Peyer's patch (tissue), 4 donors: ENCODE data around the gene CDC14B.
"Not testable (repeated sequence)": the region's sequence is repeated elsewhere in the genome, so short reads cannot be mapped to it uniquely, and the experiment has no call there.

Source experiments
- POLR2A ChIP-seq, 2 donors: fragments of 450-650 bp; IDR thresholded peaks; one replicate each; pipeline ENCODE4 v1.5.1; 2017; ENCODE audit warnings: antibody characterized with exemption in 2 of 2, mild to moderate bottlenecking in 2 of 2, moderate library complexity in 2 of 2
- TF ChIP-seq, protein P1 (sequence below), 6 experiments: fragments of 450-650 bp in 4 of 6; fragments of 200-600 bp in 2 of 6; sonication (generic) in 1 of 6; IDR thresholded peaks; one replicate each; pipeline ENCODE4 v1.5.1; 2017 to 2019; ENCODE audit warnings: antibody characterized with exemption in 6 of 6, mild to moderate bottlenecking in 3 of 6, moderate library complexity in 1 of 6

DNA sequence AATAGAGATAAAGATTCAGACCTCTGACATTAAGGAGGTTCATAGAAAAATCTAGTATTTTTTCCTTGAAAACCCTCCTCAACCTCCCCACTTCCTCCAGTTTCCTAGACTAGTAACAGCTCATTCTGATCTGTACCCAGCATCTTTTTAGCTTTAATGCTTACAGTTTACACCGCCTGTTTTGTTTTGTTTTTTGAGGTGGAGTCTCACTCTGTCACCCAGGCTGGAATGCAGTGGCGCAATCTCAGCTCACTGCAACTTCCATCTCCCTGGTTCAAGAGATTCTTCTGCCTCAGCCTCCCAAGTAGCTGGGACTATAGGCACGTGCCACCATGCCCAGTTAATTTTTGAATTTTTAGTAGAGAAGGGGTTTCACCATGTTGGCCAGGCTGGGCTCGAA is 5.0 kb downstream of the CDC14B start:
- TF ChIP-seq, protein P1, sequence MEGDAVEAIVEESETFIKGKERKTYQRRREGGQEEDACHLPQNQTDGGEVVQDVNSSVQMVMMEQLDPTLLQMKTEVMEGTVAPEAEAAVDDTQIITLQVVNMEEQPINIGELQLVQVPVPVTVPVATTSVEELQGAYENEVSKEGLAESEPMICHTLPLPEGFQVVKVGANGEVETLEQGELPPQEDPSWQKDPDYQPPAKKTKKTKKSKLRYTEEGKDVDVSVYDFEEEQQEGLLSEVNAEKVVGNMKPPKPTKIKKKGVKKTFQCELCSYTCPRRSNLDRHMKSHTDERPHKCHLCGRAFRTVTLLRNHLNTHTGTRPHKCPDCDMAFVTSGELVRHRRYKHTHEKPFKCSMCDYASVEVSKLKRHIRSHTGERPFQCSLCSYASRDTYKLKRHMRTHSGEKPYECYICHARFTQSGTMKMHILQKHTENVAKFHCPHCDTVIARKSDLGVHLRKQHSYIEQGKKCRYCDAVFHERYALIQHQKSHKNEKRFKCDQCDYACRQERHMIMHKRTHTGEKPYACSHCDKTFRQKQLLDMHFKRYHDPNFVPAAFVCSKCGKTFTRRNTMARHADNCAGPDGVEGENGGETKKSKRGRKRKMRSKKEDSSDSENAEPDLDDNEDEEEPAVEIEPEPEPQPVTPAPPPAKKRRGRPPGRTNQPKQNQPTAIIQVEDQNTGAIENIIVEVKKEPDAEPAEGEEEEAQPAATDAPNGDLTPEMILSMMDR (IDR thresholded peaks at IDR 0.05) = not testable (repeated sequence)
- TF ChIP-seq POLR2A (IDR thresholded peaks at IDR 0.05) = not testable (repeated sequence)
